Spleen (tissue), 11 donors: ENCODE results near the gene LEF1. TPM values are rescaled to one million over a fixed set of nuclear protein-coding genes. Genes with fewer than 3 reads are reported as not detected.

ENCODE experiments used
- DNase-seq: peaks from one replicate; pipeline ENCODE4 v3.0.0-alpha.2; 2020
- H3K27ac ChIP-seq, 8 donors: fragments of 200-600 bp; sonication (generic) in 7 of 8; 1 replicate in 4 of 8; 2 replicates in 4 of 8; pipeline versions ENCODE4 v1.5.0 to v1.8.0; 2016 to 2021; ENCODE audit warnings: inconsistent platforms in 4 of 8, mild to moderate bottlenecking in 4 of 8, moderate library complexity in 1 of 8
- H3K27me3 ChIP-seq, 7 donors: fragments of 200-600 bp; sonication (generic) in 6 of 7; replicated peaks in 1 of 7; 1 replicate in 4 of 7; 2 replicates in 3 of 7; pipeline versions ENCODE4 v1.5.0 to v1.8.0; 2016 to 2021; ENCODE audit warnings: inconsistent platforms in 3 of 7, mild to moderate bottlenecking in 1 of 7
- H3K36me3 ChIP-seq, 6 donors: fragments of 200-600 bp; sonication (generic) in 5 of 6; 1 replicate in 4 of 6; 2 replicates in 2 of 6; pipeline versions ENCODE4 v1.5.0 to v1.8.0; 2016 to 2021; ENCODE audit warnings: inconsistent platforms in 2 of 6
- H3K4me1 ChIP-seq, 6 donors: fragments of 200-600 bp; sonication (generic) in 5 of 6; 1 replicate in 3 of 6; 2 replicates in 3 of 6; pipeline versions ENCODE4 v1.5.0 to v1.8.0; 2016 to 2021; ENCODE audit warnings: inconsistent platforms in 3 of 6
- H3K4me3 ChIP-seq, 8 donors: fragments of 200-600 bp; sonication (generic) in 7 of 8; 1 replicate in 4 of 8; 2 replicates in 4 of 8; pipeline versions ENCODE4 v1.5.0 to v1.8.0; 2016 to 2021; ENCODE audit warnings: inconsistent platforms in 4 of 8, mild to moderate bottlenecking in 4 of 8, moderate library complexity in 2 of 8
- H3K9me3 ChIP-seq, 8 donors: fragments of 200-600 bp; sonication (generic) in 7 of 8; 1 replicate in 4 of 8; 2 replicates in 4 of 8; pipeline versions ENCODE4 v1.5.0 to v1.8.0; 2016 to 2021; ENCODE audit warnings: inconsistent platforms in 4 of 8
- CTCF ChIP-seq, 11 experiments: fragments of 200-600 bp in 7 of 11; fragments of 450-650 bp in 4 of 11; sonication (generic) in 4 of 11; IDR thresholded peaks in 8 of 11; conservative IDR thresholded peaks in 3 of 11; 1 replicate in 7 of 11; 2 replicates in 4 of 11; pipeline versions ENCODE4 v1.4.0 to v1.8.0; 2016 to 2021; ENCODE audit warnings: antibody characterized with exemption in 11 of 11, inconsistent platforms in 4 of 11, mild to moderate bottlenecking in 1 of 11
- POLR2A ChIP-seq, 3 donors: fragments of 450-650 bp; IDR thresholded peaks; one replicate each; pipeline ENCODE4 v1.5.1; 2017; ENCODE audit warnings: antibody characterized with exemption in 3 of 3, mild to moderate bottlenecking in 1 of 3
- POLR2AphosphoS5 ChIP-seq, 3 donors: sonication (generic); formaldehyde crosslinking; IDR thresholded peaks; one replicate each; pipeline ENCODE4 v1.5.1; 2017; ENCODE audit warnings: antibody characterized with exemption in 3 of 3
- WGBS, 5 donors: extraction: QIAGEN DNeasy Blood & Tissue Kit in 3 of 5; methylation state at CpG; one replicate each; pipeline versions ENCODE4 v1.1.5 to v1.1.7; 2013 to 2018; 5-methylcytosine and 5-hydroxymethylcytosine counted together
- intact Hi-C: fragments of 100-400 bp; cut with DNase I; formaldehyde crosslinking; loops from one replicate; pipeline ENCODE4 v1.15.0; 2023; ENCODE audit warnings: low total_unique reads
- polyA plus RNA-seq, 3 donors: library from polyadenylated mRNA; stranded (reverse); fragments of 200-250 nt; gene quantifications; one replicate each; pipeline ENCODE4 v1.2.1, GENCODE V29; 2013
- total RNA-seq, 7 donors: library from RNA; depleted of rRNA in 3 of 7; stranded (reverse); fragments of >200 nt in 3 of 7; fragmentation: NEBNext Ultra II Directional in 4 of 7; extraction: Animal tissue kit (Norgen Biotek cat#: 25700) in 4 of 7; gene quantifications; one replicate each; pipeline versions ENCODE4 v1.1.0 to v1.2.1, GENCODE V29; 2016 to 2021
- donor health status: healthy with polysubstance abuse.
- donor health status: DM: no; HTN: no; CAD: no; lungs with moderate emphysema.
- donor health status: DM: no; HTN: no; CAD: no.
- donor health status: Bipolar disorder and iron deficiency.
- donor health status: healthy.
- donor health status: DM: no; HTN: no; CAD: no.
- donor health status: DM: yes; HTN: yes; CAD: no.

Gene LEF1
- total and polyA plus RNA-seq, 10 donors, result 7.8 to 55.4 (median 33.9) TPM

- intact Hi-C loops, result no loop called here
- H3K27me3 ChIP-seq, result no peaks in the 10 kb centered on the region
- no peaks in the 10 kb centered on the region for H3K9me3 ChIP-seq
- no peak for TF ChIP-seq POLR2AphosphoS5 (IDR thresholded peaks at IDR 0.05)
- no peak for TF ChIP-seq CTCF (IDR thresholded peaks at IDR 0.05 in 8 of 11, conservative IDR thresholded peaks at IDR 0.05 in 3 of 11)
- no peak for TF ChIP-seq POLR2A (IDR thresholded peaks at IDR 0.05)
- no peak for DNase-seq
- H3K27ac ChIP-seq, result no peak overlapping the region
- H3K4me1 ChIP-seq, result no peaks in the 10 kb centered on the region
- WGBS, 5 donors, result 46 to 77% (median 59%) methylated on average over 1 of the region's 1 CpG
- no peaks in the 10 kb centered on the region for H3K36me3 ChIP-seq
- H3K4me3 ChIP-seq, result no peak overlapping the region
Measured at GRCh38 chr4:108100827-108101226, 67.9 kb downstream of the LEF1 start.

GRCh38 chr4:108099838-108100237 is 68.9 kb downstream of the LEF1 start:
- DNase-seq, result no peak
- Histone ChIP-seq H3K4me1 (no peaks in the 10 kb centered on the region), H3K4me3 (no peak overlapping the region), H3K27ac (no peak overlapping the region), H3K27me3 (no peaks in the 10 kb centered on the region), H3K36me3 (no peaks in the 10 kb centered on the region), H3K9me3 (no peaks in the 10 kb centered on the region)
- intact Hi-C loops, result no loop called here
- WGBS, 5 donors, result 80 to 93% (median 85%) methylated on average over 1 of the region's 1 CpG
- TF ChIP-seq CTCF (IDR thresholded peaks at IDR 0.05 in 8 of 11, conservative IDR thresholded peaks at IDR 0.05 in 3 of 11), result no peak

GRCh38 chr4:108097990-108098553 is 70.7 kb downstream of the LEF1 start:
- TF ChIP-seq POLR2A (IDR thresholded peaks at IDR 0.05) (no peak), CTCF (IDR thresholded peaks at IDR 0.05 in 8 of 11, conservative IDR thresholded peaks at IDR 0.05 in 3 of 11) (no peak), POLR2AphosphoS5 (IDR thresholded peaks at IDR 0.05) (no peak)
- no peaks in the 10 kb centered on the region for H3K27me3 ChIP-seq
- no peaks in the 10 kb centered on the region for H3K36me3 ChIP-seq
- no peak for DNase-seq
- intact Hi-C loops, result no loop called here
- H3K4me3 ChIP-seq, result no peak overlapping the region
- H3K4me1 ChIP-seq, result no peaks in the 10 kb centered on the region
- WGBS, 5 donors, result 74 to 93% (median 77%) methylated on average over 5 of the region's 5 CpGs
- no peak overlapping the region for H3K27ac ChIP-seq
- no peaks in the 10 kb centered on the region for H3K9me3 ChIP-seq

- Histone ChIP-seq H3K36me3 (no peaks in the 10 kb centered on the region), H3K4me3 (no peak overlapping the region), H3K27ac (no peak overlapping the region), H3K4me1 (no peaks in the 10 kb centered on the region), H3K27me3 (no peaks in the 10 kb centered on the region), H3K9me3 (no peaks in the 10 kb centered on the region)
- no peak for TF ChIP-seq POLR2AphosphoS5 (IDR thresholded peaks at IDR 0.05)
- intact Hi-C loops, result no loop called here
- DNase-seq, result no peak
- 65 to 82% (median 70%) methylated on average over 5 of the region's 5 CpGs for WGBS, 5 donors
Measured at GRCh38 chr4:108094923-108095482, 73.7 kb downstream of the LEF1 start.
